IMR-90 (cell line): ENCODE data around the gene TMEM139.

Experiments
- BHLHE40 ChIP-seq: fragments of 150-350 bp; IDR thresholded peaks from 2 replicates; pipeline ENCODE4 v1.6.1; 2016; ENCODE audit warnings: mild to moderate bottlenecking, low read depth, low read length
- CTCF ChIP-seq: conservative IDR thresholded peaks from 2 replicates; pipeline ENCODE4 v1.5.1; 2012; ENCODE audit warnings: mild to moderate bottlenecking, low read depth, low read length, improper control_type of control experiment
- MAZ ChIP-seq: IDR thresholded peaks from 2 replicates; pipeline ENCODE4 v1.6.1; 2012; ENCODE audit warnings: low read depth, mild to moderate bottlenecking, low read length, improper control_type of control experiment, moderate library complexity, borderline replicate concordance
- MXI1 ChIP-seq: IDR thresholded peaks from 2 replicates; pipeline ENCODE4 v1.6.1; 2012; ENCODE audit warnings: low read depth, mild to moderate bottlenecking, low read length, moderate library complexity, borderline replicate concordance
- POLR2A ChIP-seq: IDR thresholded peaks from 2 replicates; pipeline ENCODE4 v1.6.1; 2012; ENCODE audit warnings: mild to moderate bottlenecking, low read depth, low read length

- TF ChIP-seq CTCF = no peak
- no peak for TF ChIP-seq MAZ
- no peak for TF ChIP-seq BHLHE40
- peak; percentile 48; the same call in 1 of the 2 replicates for TF ChIP-seq MXI1
- TF ChIP-seq POLR2A = no peak
These were observed 21.2 kb upstream of the TMEM139 start, which contains the start of gene GSTK1 for GRCh38 chr7:143263266-143264195.
